Measurements from ENCODE around the gene IL16. TPM values are rescaled to one million over a fixed set of nuclear protein-coding genes. Genes with fewer than 3 reads are reported as not detected.
"Not testable (repeated sequence)": the region's sequence is repeated elsewhere in the genome, so short reads cannot be mapped to it uniquely, and the experiment has no call there.

The IL16 gene
- 89.8 TPM for total RNA-seq

- no peaks in the 10 kb centered on the region for H3K27me3 ChIP-seq (ENCODE audit: insufficient read depth, low read length)
- no peak within 1 kb of the TSS for H3K4me3 ChIP-seq (ENCODE audit: low read length)
- no peaks in the 10 kb centered on the region for H3K9me3 ChIP-seq (ENCODE audit: low read depth, low read length)
- no peaks in the 10 kb centered on the region for H3K4me1 ChIP-seq (ENCODE audit: insufficient read depth, low read length)
These were observed at the start of gene IL16 for GRCh38 chr15:81196576-81197254. TSS of gene IL16 (plus strand) at chr15:81196879. CDS start at chr15:81225400, 28,521 bp downstream.

- no peaks in the 10 kb centered on the region for H3K27me3 ChIP-seq (ENCODE audit: insufficient read depth, low read length)
- H3K4me3 ChIP-seq (ENCODE audit: low read length) = no peak overlapping the region
These were observed 45.3 kb upstream of the IL16 start for GRCh38 chr15:81151389-81151788.

GRCh38 chr15:81152339-81152738 is 44.3 kb upstream of the IL16 start:
- Histone ChIP-seq H3K27me3 (ENCODE audit: insufficient read depth, low read length) (no peaks in the 10 kb centered on the region), H3K4me1 (ENCODE audit: insufficient read depth, low read length) (no peaks in the 10 kb centered on the region), H3K9me3 (ENCODE audit: low read depth, low read length) (no peaks in the 10 kb centered on the region), H3K4me3 (ENCODE audit: low read length) (no peak overlapping the region)

More at GRCh38 chr15:81151389-81151788, 45.3 kb upstream of the IL16 start:
- H3K9me3 ChIP-seq (ENCODE audit: low read depth, low read length) = no peaks in the 10 kb centered on the region
- no peaks in the 10 kb centered on the region for H3K4me1 ChIP-seq (ENCODE audit: insufficient read depth, low read length)

- Histone ChIP-seq H3K27me3 (ENCODE audit: insufficient read depth, low read length) (no peaks in the 10 kb centered on the region), H3K9me3 (ENCODE audit: low read depth, low read length) (no peaks in the 10 kb centered on the region), H3K4me1 (ENCODE audit: insufficient read depth, low read length) (no peaks in the 10 kb centered on the region), H3K4me3 (ENCODE audit: low read length) (no peak overlapping the region)
These were observed 43.9 kb upstream of the IL16 start for GRCh38 chr15:81152799-81153198.

- Histone ChIP-seq H3K4me3 (ENCODE audit: low read length) (no peak overlapping the region), H3K4me1 (ENCODE audit: insufficient read depth, low read length) (no peaks in the 10 kb centered on the region), H3K27me3 (ENCODE audit: insufficient read depth, low read length) (no peaks in the 10 kb centered on the region), H3K9me3 (ENCODE audit: low read depth, low read length) (no peaks in the 10 kb centered on the region)
These were observed 41.1 kb upstream of the IL16 start for GRCh38 chr15:81155375-81156218.

- H3K9me3 ChIP-seq (ENCODE audit: low read depth, low read length) = no peaks in the 10 kb centered on the region
- no peak overlapping the region for H3K4me3 ChIP-seq (ENCODE audit: low read length)
- H3K27me3 ChIP-seq (ENCODE audit: insufficient read depth, low read length) = no peaks in the 10 kb centered on the region
- H3K4me1 ChIP-seq (ENCODE audit: insufficient read depth, low read length) = no peaks in the 10 kb centered on the region
These were observed 40.4 kb upstream of the IL16 start for GRCh38 chr15:81156324-81156723.

- H3K27me3 ChIP-seq (ENCODE audit: insufficient read depth, low read length) = no peaks in the 10 kb centered on the region
- H3K9me3 ChIP-seq (ENCODE audit: low read depth, low read length) = no peaks in the 10 kb centered on the region
- no peaks in the 10 kb centered on the region for H3K4me1 ChIP-seq (ENCODE audit: insufficient read depth, low read length)
- H3K4me3 ChIP-seq (ENCODE audit: low read length) = no peak overlapping the region
These were observed 39.3 kb upstream of the IL16 start for GRCh38 chr15:81157195-81157938.

GRCh38 chr15:81157939-81158223 is 38.8 kb upstream of the IL16 start:
- Histone ChIP-seq H3K27me3 (ENCODE audit: insufficient read depth, low read length) (no peaks in the 10 kb centered on the region), H3K4me3 (ENCODE audit: low read length) (no peak overlapping the region), H3K4me1 (ENCODE audit: insufficient read depth, low read length) (no peaks in the 10 kb centered on the region), H3K9me3 (ENCODE audit: low read depth, low read length) (no peaks in the 10 kb centered on the region)

GRCh38 chr15:81158561-81158960 is 38.1 kb upstream of the IL16 start:
- not testable (repeated sequence) for H3K4me3 ChIP-seq (ENCODE audit: low read length); H3K4me1 ChIP-seq (ENCODE audit: insufficient read depth, low read length); H3K27me3 ChIP-seq (ENCODE audit: insufficient read depth, low read length); H3K9me3 ChIP-seq (ENCODE audit: low read depth, low read length)

GRCh38 chr15:81160312-81161159 is 36.1 kb upstream of the IL16 start:
- Histone ChIP-seq H3K4me3 (ENCODE audit: low read length) (no peak overlapping the region), H3K9me3 (ENCODE audit: low read depth, low read length) (no peaks in the 10 kb centered on the region), H3K27me3 (ENCODE audit: insufficient read depth, low read length) (no peaks in the 10 kb centered on the region), H3K4me1 (ENCODE audit: insufficient read depth, low read length) (no peaks in the 10 kb centered on the region)

- no peaks in the 10 kb centered on the region for H3K27me3 ChIP-seq (ENCODE audit: insufficient read depth, low read length)
- no peaks in the 10 kb centered on the region for H3K9me3 ChIP-seq (ENCODE audit: low read depth, low read length)
- no peaks in the 10 kb centered on the region for H3K4me1 ChIP-seq (ENCODE audit: insufficient read depth, low read length)
- H3K4me3 ChIP-seq (ENCODE audit: low read length) = no peak overlapping the region
These were observed 35.5 kb upstream of the IL16 start for GRCh38 chr15:81161160-81161673.

- no peaks in the 10 kb centered on the region for H3K27me3 ChIP-seq (ENCODE audit: insufficient read depth, low read length)
- no peaks in the 10 kb centered on the region for H3K4me1 ChIP-seq (ENCODE audit: insufficient read depth, low read length)
- H3K4me3 ChIP-seq (ENCODE audit: low read length) = no peak overlapping the region
- H3K9me3 ChIP-seq (ENCODE audit: low read depth, low read length) = no peaks in the 10 kb centered on the region
These were observed 34.8 kb upstream of the IL16 start for GRCh38 chr15:81161851-81162250.

- Histone ChIP-seq H3K4me1 (ENCODE audit: insufficient read depth, low read length) (peaks cover 5% of the 10 kb centered on the region), H3K9me3 (ENCODE audit: low read depth, low read length) (no peaks in the 10 kb centered on the region), H3K4me3 (ENCODE audit: low read length) (no peak overlapping the region), H3K27me3 (ENCODE audit: insufficient read depth, low read length) (no peaks in the 10 kb centered on the region)
These were observed 32.5 kb upstream of the IL16 start for GRCh38 chr15:81163961-81164800.

- no peaks in the 10 kb centered on the region for H3K27me3 ChIP-seq (ENCODE audit: insufficient read depth, low read length)
- no peak overlapping the region for H3K4me3 ChIP-seq (ENCODE audit: low read length)
- peaks cover 5% of the 10 kb centered on the region for H3K4me1 ChIP-seq (ENCODE audit: insufficient read depth, low read length)
- H3K9me3 ChIP-seq (ENCODE audit: low read depth, low read length) = no peaks in the 10 kb centered on the region
These were observed 31.1 kb upstream of the IL16 start for GRCh38 chr15:81165535-81165934.
